K562 (cell line): Measurements from ENCODE around the gene DOLK. TPM values are rescaled to one million over a fixed set of nuclear protein-coding genes. Genes with fewer than 3 reads are reported as not detected.

Source experiments
- GABPA ChIP-seq: fragments of 200-800 bp; sonication (Bioruptor generic); conservative IDR thresholded peaks from 2 replicates; pipeline ENCODE4 v1.6.1; 2016; ENCODE audit warnings: low read depth, missing genetic modification characterization, missing compliant biosample characterization
- GATA2 ChIP-seq: sonication (generic); formaldehyde crosslinking; IDR thresholded peaks from 2 replicates; pipeline ENCODE4 v1.4.0; 2020; ENCODE audit warnings: mild to moderate bottlenecking, missing genetic modification reagents
- HNRNPK ChIP-seq: fragments of 200-400 bp; formaldehyde crosslinking; IDR thresholded peaks from one replicate; pipeline ENCODE4 v1.6.1; 2018; ENCODE audit warnings: mild to moderate bottlenecking, low read depth, low read length; ENCODE audit not compliant: poor library complexity, severe bottlenecking
- MAFK ChIP-seq: IDR thresholded peaks from 2 replicates; pipeline ENCODE4 v1.6.1; 2011; ENCODE audit warnings: low read length, improper control_type of control experiment
- MCM2 ChIP-seq: fragments of 450-650 bp; IDR thresholded peaks from 2 replicates; pipeline ENCODE4 v1.6.1; 2017; ENCODE audit warnings: low read depth, mild to moderate bottlenecking
- NFATC3 ChIP-seq: fragments of 450-650 bp; IDR thresholded peaks from 2 replicates; pipeline ENCODE4 v1.6.1; 2017; ENCODE audit warnings: mild to moderate bottlenecking
- NR2C1 ChIP-seq, 2 experiments: fragments of 450-650 bp; IDR thresholded peaks; 2 replicates each; pipeline ENCODE4 v1.6.1; 2017; ENCODE audit warnings: mild to moderate bottlenecking in 2 of 2, antibody characterized with exemption in 1 of 2, inconsistent platforms in 1 of 2, missing compliant biosample characterization in 1 of 2, missing genetic modification characterization in 1 of 2
- PCBP1 ChIP-seq: fragments of 200-400 bp; formaldehyde crosslinking; IDR thresholded peaks from 2 replicates; pipeline ENCODE4 v1.6.1; 2018; ENCODE audit warnings: mild to moderate bottlenecking, low read depth, low read length; ENCODE audit not compliant: poor library complexity, severe bottlenecking
- PCBP2 ChIP-seq: fragments of 200-400 bp; formaldehyde crosslinking; IDR thresholded peaks from 2 replicates; pipeline ENCODE4 v1.6.1; 2018; ENCODE audit warnings: low read length, low read depth, mild to moderate bottlenecking, moderate library complexity; ENCODE audit not compliant: poor library complexity, severe bottlenecking
- PHTF2 ChIP-seq: fragments of 250-450 bp; sonication (Bioruptor Pico); IDR thresholded peaks from 2 replicates; pipeline ENCODE4 v1.5.0; 2021; ENCODE audit warnings: mild to moderate bottlenecking
- ZC3H11A ChIP-seq: IDR thresholded peaks from 2 replicates; pipeline ENCODE4 v1.6.1; 2012; ENCODE audit warnings: low read depth, low read length, improper control_type of control experiment
- ZNF143 ChIP-seq: sonication (generic); formaldehyde crosslinking; IDR thresholded peaks from 2 replicates; pipeline ENCODE4 v1.9.0; 2022; ENCODE audit warnings: mild to moderate bottlenecking, missing genetic modification reagents
- ZNF23 ChIP-seq: fragments of 250-450 bp; sonication (Bioruptor Pico); IDR thresholded peaks from 2 replicates; pipeline ENCODE4 v1.4.0; 2020; ENCODE audit warnings: mild to moderate bottlenecking
- ZNF384 ChIP-seq: IDR thresholded peaks from 2 replicates; pipeline ENCODE4 v1.6.1; 2012; ENCODE audit warnings: low read depth, low read length, improper control_type of control experiment
- polyA plus RNA-seq, 8 experiments: library from polyadenylated mRNA; depleted of rRNA in 4 of 8; stranded (reverse) in 5 of 8; unstranded in 3 of 8; fragments of >200 nt; fragmentation: Nextera tagmentation in 2 of 8; fragmentation: Illumina TruSeq in 1 of 8; extraction: Ambion mirVana in 2 of 8; extraction: Trizol in 1 of 8; gene quantifications; 2 replicates each; pipeline versions ENCODE4 v1.2.1 to v1.2.3, GENCODE V29; 2011 to 2014; ENCODE audit warnings: inconsistent platforms in 1 of 8, missing spikeins in 1 of 8
- total RNA-seq, 7 experiments: library from RNA; depleted of rRNA in 6 of 7; stranded (reverse); fragments of >200 nt in 6 of 7; fragmentation: Illumina TruSeq in 2 of 7; extraction: Trizol in 2 of 7; gene quantifications; 2 replicates each; pipeline versions ENCODE4 v1.2.1 to v1.2.3, GENCODE V29; 2011 to 2021; ENCODE audit warnings: low replicate concordance in 1 of 7
- TF ChIP-seq, protein P1 (sequence below): fragments of 250-450 bp; sonication (Bioruptor Pico); IDR thresholded peaks from 2 replicates; pipeline ENCODE4 v1.5.0; 2020; ENCODE audit warnings: mild to moderate bottlenecking, borderline replicate concordance
- TF ChIP-seq, protein P2 (sequence below): IDR thresholded peaks from 2 replicates; pipeline ENCODE4 v1.6.1; 2014; ENCODE audit warnings: antibody characterized with exemption
- TF ChIP-seq, protein P3 (sequence below): fragments of 450-650 bp; formaldehyde crosslinking; IDR thresholded peaks from 2 replicates; pipeline ENCODE4 v1.4.0; 2020; ENCODE audit warnings: mild to moderate bottlenecking, moderate library complexity
- TF ChIP-seq, protein P4 (sequence below), 2 experiments: IDR thresholded peaks; 2 replicates each; pipeline ENCODE4 v1.6.1; 2012; ENCODE audit warnings: improper control_type of control experiment in 2 of 2, low read depth in 2 of 2, low read length in 2 of 2, borderline replicate concordance in 1 of 2

DOLK gene
- total and polyA plus RNA-seq, 9 of the 15 experiments (the other 6 are each of a cell fraction or from before 2014, with no cell fraction given): 2.6 to 14.2 (median 11.7) TPM

DNA sequence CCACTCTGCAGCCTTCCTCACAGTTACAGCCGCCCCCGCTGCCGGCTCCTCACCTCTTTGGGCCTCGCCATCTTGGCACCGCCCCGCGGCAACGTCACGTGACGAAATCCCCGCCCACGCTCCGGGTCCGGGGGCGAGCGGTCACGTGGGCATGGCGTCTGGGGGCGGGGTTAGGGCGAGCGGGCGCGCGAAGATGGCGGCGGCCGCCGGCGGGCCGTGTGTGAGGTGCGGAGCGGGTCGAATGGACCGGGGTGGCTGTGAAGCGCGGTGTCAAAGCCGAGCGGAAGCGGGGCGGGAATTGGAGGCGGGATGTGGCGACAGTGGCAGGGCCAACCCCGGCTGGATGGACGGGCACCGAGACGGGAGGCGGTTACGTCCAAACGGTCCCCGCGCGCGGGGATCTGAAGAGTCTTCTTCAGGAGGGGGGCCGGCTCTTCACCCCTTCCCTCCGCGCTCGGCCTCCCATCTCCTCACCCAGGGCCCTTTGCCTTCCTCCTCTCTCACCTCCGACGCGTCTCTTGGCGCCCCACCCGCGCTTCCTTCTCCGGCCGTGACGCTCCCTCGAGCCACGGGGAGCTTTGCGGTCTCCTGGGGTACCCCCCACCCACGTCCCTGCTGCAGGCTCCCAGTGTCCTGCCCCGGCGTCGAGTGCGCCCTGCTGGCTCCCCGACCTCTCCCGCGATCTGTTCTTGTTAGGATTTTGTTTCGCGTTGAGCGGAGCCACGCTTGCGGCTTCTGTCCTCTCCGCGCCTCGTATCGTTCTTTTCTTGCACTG lies at the start of gene DOLK, which contains the start of gene NUP188 (continued):
- TF ChIP-seq, protein P1, sequence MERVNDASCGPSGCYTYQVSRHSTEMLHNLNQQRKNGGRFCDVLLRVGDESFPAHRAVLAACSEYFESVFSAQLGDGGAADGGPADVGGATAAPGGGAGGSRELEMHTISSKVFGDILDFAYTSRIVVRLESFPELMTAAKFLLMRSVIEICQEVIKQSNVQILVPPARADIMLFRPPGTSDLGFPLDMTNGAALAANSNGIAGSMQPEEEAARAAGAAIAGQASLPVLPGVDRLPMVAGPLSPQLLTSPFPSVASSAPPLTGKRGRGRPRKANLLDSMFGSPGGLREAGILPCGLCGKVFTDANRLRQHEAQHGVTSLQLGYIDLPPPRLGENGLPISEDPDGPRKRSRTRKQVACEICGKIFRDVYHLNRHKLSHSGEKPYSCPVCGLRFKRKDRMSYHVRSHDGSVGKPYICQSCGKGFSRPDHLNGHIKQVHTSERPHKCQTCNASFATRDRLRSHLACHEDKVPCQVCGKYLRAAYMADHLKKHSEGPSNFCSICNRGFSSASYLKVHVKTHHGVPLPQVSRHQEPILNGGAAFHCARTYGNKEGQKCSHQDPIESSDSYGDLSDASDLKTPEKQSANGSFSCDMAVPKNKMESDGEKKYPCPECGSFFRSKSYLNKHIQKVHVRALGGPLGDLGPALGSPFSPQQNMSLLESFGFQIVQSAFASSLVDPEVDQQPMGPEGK (CRISPR knock-in tag): no peak
- no peak for TF ChIP-seq ZNF23 (CRISPR knock-in tag)
- TF ChIP-seq, protein P2, sequence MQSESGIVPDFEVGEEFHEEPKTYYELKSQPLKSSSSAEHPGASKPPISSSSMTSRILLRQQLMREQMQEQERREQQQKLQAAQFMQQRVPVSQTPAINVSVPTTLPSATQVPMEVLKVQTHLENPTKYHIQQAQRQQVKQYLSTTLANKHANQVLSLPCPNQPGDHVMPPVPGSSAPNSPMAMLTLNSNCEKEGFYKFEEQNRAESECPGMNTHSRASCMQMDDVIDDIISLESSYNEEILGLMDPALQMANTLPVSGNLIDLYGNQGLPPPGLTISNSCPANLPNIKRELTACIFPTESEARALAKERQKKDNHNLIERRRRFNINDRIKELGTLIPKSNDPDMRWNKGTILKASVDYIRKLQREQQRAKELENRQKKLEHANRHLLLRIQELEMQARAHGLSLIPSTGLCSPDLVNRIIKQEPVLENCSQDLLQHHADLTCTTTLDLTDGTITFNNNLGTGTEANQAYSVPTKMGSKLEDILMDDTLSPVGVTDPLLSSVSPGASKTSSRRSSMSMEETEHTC: peak; percentile 90
- TF ChIP-seq HNRNPK: no peak
- no peak for TF ChIP-seq ZNF143 (CRISPR knock-in tag)
- TF ChIP-seq, protein P3, sequence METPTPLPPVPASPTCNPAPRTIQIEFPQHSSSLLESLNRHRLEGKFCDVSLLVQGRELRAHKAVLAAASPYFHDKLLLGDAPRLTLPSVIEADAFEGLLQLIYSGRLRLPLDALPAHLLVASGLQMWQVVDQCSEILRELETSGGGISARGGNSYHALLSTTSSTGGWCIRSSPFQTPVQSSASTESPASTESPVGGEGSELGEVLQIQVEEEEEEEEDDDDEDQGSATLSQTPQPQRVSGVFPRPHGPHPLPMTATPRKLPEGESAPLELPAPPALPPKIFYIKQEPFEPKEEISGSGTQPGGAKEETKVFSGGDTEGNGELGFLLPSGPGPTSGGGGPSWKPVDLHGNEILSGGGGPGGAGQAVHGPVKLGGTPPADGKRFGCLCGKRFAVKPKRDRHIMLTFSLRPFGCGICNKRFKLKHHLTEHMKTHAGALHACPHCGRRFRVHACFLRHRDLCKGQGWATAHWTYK: peak; percentile 61; the same call in 1 of the 2 replicates
- TF ChIP-seq ZNF384: no peak
- no peak for TF ChIP-seq MCM2
- 0 out of 2 replicates have a peak, but pooled peaks have one; percentile 25 for TF ChIP-seq NR2C1 (IDR thresholded peaks at IDR 0.05)
- no peak for TF ChIP-seq NR2C1 (tag; IDR thresholded peaks at IDR 0.05)
- no peak for TF ChIP-seq MAFK
- TF ChIP-seq GATA2: no peak
- TF ChIP-seq GABPA (tag): peak; percentile 32; the same call in 1 of the 2 replicates
- TF ChIP-seq, protein P4, sequence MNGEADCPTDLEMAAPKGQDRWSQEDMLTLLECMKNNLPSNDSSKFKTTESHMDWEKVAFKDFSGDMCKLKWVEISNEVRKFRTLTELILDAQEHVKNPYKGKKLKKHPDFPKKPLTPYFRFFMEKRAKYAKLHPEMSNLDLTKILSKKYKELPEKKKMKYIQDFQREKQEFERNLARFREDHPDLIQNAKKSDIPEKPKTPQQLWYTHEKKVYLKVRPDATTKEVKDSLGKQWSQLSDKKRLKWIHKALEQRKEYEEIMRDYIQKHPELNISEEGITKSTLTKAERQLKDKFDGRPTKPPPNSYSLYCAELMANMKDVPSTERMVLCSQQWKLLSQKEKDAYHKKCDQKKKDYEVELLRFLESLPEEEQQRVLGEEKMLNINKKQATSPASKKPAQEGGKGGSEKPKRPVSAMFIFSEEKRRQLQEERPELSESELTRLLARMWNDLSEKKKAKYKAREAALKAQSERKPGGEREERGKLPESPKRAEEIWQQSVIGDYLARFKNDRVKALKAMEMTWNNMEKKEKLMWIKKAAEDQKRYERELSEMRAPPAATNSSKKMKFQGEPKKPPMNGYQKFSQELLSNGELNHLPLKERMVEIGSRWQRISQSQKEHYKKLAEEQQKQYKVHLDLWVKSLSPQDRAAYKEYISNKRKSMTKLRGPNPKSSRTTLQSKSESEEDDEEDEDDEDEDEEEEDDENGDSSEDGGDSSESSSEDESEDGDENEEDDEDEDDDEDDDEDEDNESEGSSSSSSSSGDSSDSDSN (IDR thresholded peaks at IDR 0.05; ENCODE audit: borderline replicate concordance in 1 of 2, low read depth in 2 of 2, low read length in 2 of 2): 0 out of 4 replicates have a peak, but pooled peaks of 1 of the 2 experiments have one; percentile 69
- no peak for TF ChIP-seq PHTF2 (CRISPR knock-in tag)
- peak; percentile 59 for TF ChIP-seq PCBP1
- TF ChIP-seq ZC3H11A: no peak
- no peak for TF ChIP-seq PCBP2
- TF ChIP-seq NFATC3: no peak
